HepG2 (cell line): Measurements from ENCODE around the gene NCKAP1. TPM values are rescaled to one million over a fixed set of nuclear protein-coding genes. Genes with fewer than 3 reads are reported as not detected.
A peak's percentile ranks its signal among the peaks of the same experiment; 100 is the strongest.

Source experiments
- DNMT3B ChIP-seq: conservative IDR thresholded peaks from 2 replicates; pipeline ENCODE4 v1.6.1; 2016; ENCODE audit warnings: missing biosample characterization, control low read depth
- E2F2 ChIP-seq: sonication (generic); formaldehyde crosslinking; IDR thresholded peaks from 2 replicates; pipeline ENCODE4 v1.4.0; 2020; ENCODE audit warnings: missing genetic modification reagents, borderline replicate concordance
- JUND ChIP-seq: sonication (generic); formaldehyde crosslinking; IDR thresholded peaks from 2 replicates; pipeline ENCODE4 v1.8.0; 2022; ENCODE audit warnings: mild to moderate bottlenecking, missing genetic modification reagents
- MIXL1 ChIP-seq: IDR thresholded peaks from 2 replicates; pipeline ENCODE4 v1.6.1; 2016
- MTA1 ChIP-seq: sonication (generic); formaldehyde crosslinking; IDR thresholded peaks from 2 replicates; pipeline ENCODE4 v1.4.0; 2020; ENCODE audit warnings: missing genetic modification reagents, mild to moderate bottlenecking, borderline replicate concordance
- SIX1 ChIP-seq: sonication (generic); formaldehyde crosslinking; IDR thresholded peaks from 2 replicates; pipeline ENCODE4 v1.4.0; 2020; ENCODE audit warnings: missing genetic modification reagents, borderline replicate concordance
- SMAD3 ChIP-seq: sonication (generic); formaldehyde crosslinking; IDR thresholded peaks from 2 replicates; pipeline ENCODE4 v1.4.0; 2020; ENCODE audit warnings: missing genetic modification reagents
- SP4 ChIP-seq: sonication (generic); formaldehyde crosslinking; IDR thresholded peaks from 2 replicates; pipeline ENCODE4 v1.8.1; 2023; ENCODE audit warnings: mild to moderate bottlenecking, missing genetic modification reagents
- TFE3 ChIP-seq: IDR thresholded peaks from 2 replicates; pipeline ENCODE4 v1.6.1; 2016
- THAP8 ChIP-seq: sonication (generic); formaldehyde crosslinking; IDR thresholded peaks from 2 replicates; pipeline ENCODE4 v1.5.1; 2020; ENCODE audit warnings: missing genetic modification reagents, mild to moderate bottlenecking, borderline replicate concordance
- ZNF160 ChIP-seq: sonication (generic); formaldehyde crosslinking; IDR thresholded peaks from 2 replicates; pipeline ENCODE4 v1.8.0; 2022; ENCODE audit warnings: mild to moderate bottlenecking, inconsistent platforms, missing genetic modification reagents
- ZNF224 ChIP-seq: sonication (generic); formaldehyde crosslinking; IDR thresholded peaks from 2 replicates; pipeline ENCODE4 v1.5.0; 2020; ENCODE audit warnings: mild to moderate bottlenecking, missing genetic modification reagents
- ZNF275 ChIP-seq: sonication (generic); formaldehyde crosslinking; IDR thresholded peaks from 2 replicates; pipeline ENCODE4 v1.8.0; 2022; ENCODE audit warnings: missing genetic modification reagents, mild to moderate bottlenecking, inconsistent platforms, borderline replicate concordance
- ZNF441 ChIP-seq: sonication (generic); formaldehyde crosslinking; IDR thresholded peaks from 2 replicates; pipeline ENCODE4 v1.7.0; 2021; ENCODE audit warnings: missing genetic modification reagents, borderline replicate concordance
- ZNF549 ChIP-seq: sonication (generic); formaldehyde crosslinking; IDR thresholded peaks from 2 replicates; pipeline ENCODE4 v1.5.0; 2020; ENCODE audit warnings: missing genetic modification reagents
- ZNF598 ChIP-seq: sonication (generic); formaldehyde crosslinking; IDR thresholded peaks from 2 replicates; pipeline ENCODE4 v1.5.1; 2020; ENCODE audit warnings: mild to moderate bottlenecking, missing genetic modification reagents, borderline replicate concordance
- ZNF737 ChIP-seq: sonication (generic); formaldehyde crosslinking; IDR thresholded peaks from 2 replicates; pipeline ENCODE4 v1.5.0; 2020; ENCODE audit warnings: missing genetic modification reagents, mild to moderate bottlenecking, borderline replicate concordance
- polyA plus RNA-seq, 8 experiments: library from polyadenylated mRNA; depleted of rRNA in 3 of 8; stranded (reverse) in 7 of 8; unstranded in 1 of 8; fragments of >200 nt; fragmentation: Illumina TruSeq in 4 of 8; extraction: Trizol in 4 of 8; gene quantifications; 2 replicates each; pipeline versions ENCODE4 v1.2.1 to v1.2.3, GENCODE V29; 2011 to 2016; ENCODE audit warnings: low read depth in 4 of 8, missing spikeins in 1 of 8, mixed read lengths in 1 of 8; ENCODE audit not compliant: insufficient read depth in 1 of 8
- total RNA-seq, 5 experiments: library from RNA; depleted of rRNA; stranded (reverse); fragments of >200 nt; fragmentation: Illumina TruSeq; extraction: Trizol; gene quantifications; 2 replicates each; pipeline ENCODE4 v1.2.3, GENCODE V29; 2016; ENCODE audit warnings: low read depth in 1 of 5

NCKAP1 gene
- total and polyA plus RNA-seq, 2 of the 13 experiments (the other 11 are each of a cell fraction or from before 2014, with no cell fraction given) = 72.1 to 96.3 TPM

GRCh38 chr2:183038341-183039300, at the start of gene NCKAP1 (continued):
- TF ChIP-seq ZNF275 (CRISPR knock-in tag) = no peak
- no peak for TF ChIP-seq MIXL1 (CRISPR knock-in tag)
- no peak for TF ChIP-seq SIX1 (CRISPR knock-in tag)
- TF ChIP-seq DNMT3B (CRISPR knock-in tag) = no peak
- no peak for TF ChIP-seq ZNF160 (CRISPR knock-in tag)
- peak; percentile 51; the same call in 1 of the 2 replicates for TF ChIP-seq MTA1 (CRISPR knock-in tag)
- no peak for TF ChIP-seq JUND (CRISPR knock-in tag)
- peak; percentile 86 for TF ChIP-seq ZNF441 (CRISPR knock-in tag)
- TF ChIP-seq ZNF598 (CRISPR knock-in tag) = peak; percentile 62; the same call in 1 of the 2 replicates
- TF ChIP-seq SMAD3 (CRISPR knock-in tag) = peak; percentile 35; the same call in 1 of the 2 replicates
- peak; percentile 79 for TF ChIP-seq SP4
- TF ChIP-seq ZNF224 (CRISPR knock-in tag) = no peak
- no peak for TF ChIP-seq E2F2 (CRISPR knock-in tag)
- TF ChIP-seq ZNF737 (CRISPR knock-in tag) = no peak
- peak; percentile 92 for TF ChIP-seq TFE3 (CRISPR knock-in tag)
- TF ChIP-seq THAP8 (CRISPR knock-in tag) = 0 out of 2 replicates have a peak, but pooled peaks have one; percentile 6
- 0 out of 2 replicates have a peak, but pooled peaks have one; percentile 63 for TF ChIP-seq ZNF549 (CRISPR knock-in tag)
